ENCODE data around the gene EFHC1.

DNA sequence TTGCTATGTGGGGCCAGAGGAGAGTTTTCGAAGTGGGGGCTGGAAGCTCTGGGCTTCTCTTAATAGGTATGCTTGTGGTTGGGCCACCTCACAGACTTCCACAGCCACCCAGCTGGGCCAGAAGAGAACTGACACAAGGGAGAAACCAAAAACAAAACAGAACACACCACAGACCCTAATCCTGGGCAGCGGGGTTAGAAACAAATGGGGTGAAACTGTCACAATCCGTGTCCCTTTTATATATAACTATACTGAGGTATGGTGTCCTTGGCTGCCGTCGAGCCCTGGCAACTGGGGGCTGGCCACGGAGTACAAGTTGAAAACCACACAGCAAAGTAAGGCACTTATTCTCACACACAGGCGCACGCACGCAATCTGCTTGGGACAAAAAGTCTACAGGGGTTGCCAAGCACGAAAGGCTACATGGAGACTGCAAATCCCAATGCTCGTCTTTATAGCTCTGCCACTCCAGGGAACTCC is 78.4 kb downstream of the EFHC1 start:
- TF ChIP-seq, protein P1, sequence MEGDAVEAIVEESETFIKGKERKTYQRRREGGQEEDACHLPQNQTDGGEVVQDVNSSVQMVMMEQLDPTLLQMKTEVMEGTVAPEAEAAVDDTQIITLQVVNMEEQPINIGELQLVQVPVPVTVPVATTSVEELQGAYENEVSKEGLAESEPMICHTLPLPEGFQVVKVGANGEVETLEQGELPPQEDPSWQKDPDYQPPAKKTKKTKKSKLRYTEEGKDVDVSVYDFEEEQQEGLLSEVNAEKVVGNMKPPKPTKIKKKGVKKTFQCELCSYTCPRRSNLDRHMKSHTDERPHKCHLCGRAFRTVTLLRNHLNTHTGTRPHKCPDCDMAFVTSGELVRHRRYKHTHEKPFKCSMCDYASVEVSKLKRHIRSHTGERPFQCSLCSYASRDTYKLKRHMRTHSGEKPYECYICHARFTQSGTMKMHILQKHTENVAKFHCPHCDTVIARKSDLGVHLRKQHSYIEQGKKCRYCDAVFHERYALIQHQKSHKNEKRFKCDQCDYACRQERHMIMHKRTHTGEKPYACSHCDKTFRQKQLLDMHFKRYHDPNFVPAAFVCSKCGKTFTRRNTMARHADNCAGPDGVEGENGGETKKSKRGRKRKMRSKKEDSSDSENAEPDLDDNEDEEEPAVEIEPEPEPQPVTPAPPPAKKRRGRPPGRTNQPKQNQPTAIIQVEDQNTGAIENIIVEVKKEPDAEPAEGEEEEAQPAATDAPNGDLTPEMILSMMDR (IDR thresholded peaks at IDR 0.05), result no peak
- no peak for TF ChIP-seq POLR2A (IDR thresholded peaks at IDR 0.05)
